Mammary epithelial cell (primary cell): ENCODE results near the gene TP53BP1.

Source experiments
- CTCF ChIP-seq, 2 donors: IDR thresholded peaks in 1 of 2; conservative IDR thresholded peaks in 1 of 2; 2 replicates each; pipeline ENCODE4 v1.5.1; 2011 to 2012; ENCODE audit warnings: inconsistent platforms in 2 of 2, low read length in 2 of 2, mild to moderate bottlenecking in 2 of 2, control low read depth in 1 of 2, low read depth in 1 of 2; ENCODE audit not compliant: insufficient read depth in 1 of 2; ENCODE audit errors: extremely low read depth in 1 of 2
- EZH2 ChIP-seq: IDR thresholded peaks from 2 replicates; pipeline ENCODE4 v1.6.1; 2012; ENCODE audit warnings: low read length, inconsistent platforms, borderline replicate concordance

GRCh38 chr15:43524254-43524845, 31.4 kb upstream of the TP53BP1 start:
- no peak for TF ChIP-seq CTCF (conservative IDR thresholded peaks at IDR 0.05 in 1 of 2, IDR thresholded peaks at IDR 0.05 in 1 of 2; ENCODE audit: extremely low read depth in 1 of 2, insufficient read depth in 1 of 2, low read depth in 1 of 2, low read length in 2 of 2)
- TF ChIP-seq EZH2: no peak
